GM03348 (cell line): ENCODE measurements around the gene CHMP2A.
"Not testable (repeated sequence)": the region's sequence is repeated elsewhere in the genome, so short reads cannot be mapped to it uniquely, and the experiment has no call there.

Experiments
- DNase-seq: peaks from one replicate; pipeline ENCODE4 v3.0.0; 2012; ENCODE audit warnings: low spot score

The CHMP2A gene

DNA sequence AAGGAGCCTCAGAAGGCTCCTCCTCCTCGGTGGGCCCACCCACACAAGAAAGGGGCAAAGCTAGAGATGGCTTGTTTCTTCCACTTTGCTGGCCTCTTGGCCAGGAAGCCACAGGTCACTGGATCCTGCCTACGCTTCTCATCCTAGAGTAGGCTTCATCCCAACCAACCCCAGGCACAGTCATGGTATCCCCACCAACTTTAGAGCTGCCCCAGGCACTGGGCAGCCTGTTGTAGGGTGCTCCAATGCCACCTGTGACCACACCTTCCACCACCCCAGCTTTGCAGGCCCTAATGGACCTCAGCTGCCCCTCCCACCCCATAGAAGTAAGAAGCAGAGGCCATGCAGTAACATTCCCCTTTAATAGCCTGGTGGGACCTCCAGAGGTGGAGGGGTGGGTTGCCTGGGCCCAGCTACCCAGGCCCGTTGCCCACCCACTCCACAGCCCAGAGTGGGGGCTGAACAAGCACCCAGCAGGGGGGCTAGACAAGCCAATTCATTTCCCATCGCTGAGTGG, 522 bp upstream of the CHMP2A start:
- no peak for DNase-seq

DNA sequence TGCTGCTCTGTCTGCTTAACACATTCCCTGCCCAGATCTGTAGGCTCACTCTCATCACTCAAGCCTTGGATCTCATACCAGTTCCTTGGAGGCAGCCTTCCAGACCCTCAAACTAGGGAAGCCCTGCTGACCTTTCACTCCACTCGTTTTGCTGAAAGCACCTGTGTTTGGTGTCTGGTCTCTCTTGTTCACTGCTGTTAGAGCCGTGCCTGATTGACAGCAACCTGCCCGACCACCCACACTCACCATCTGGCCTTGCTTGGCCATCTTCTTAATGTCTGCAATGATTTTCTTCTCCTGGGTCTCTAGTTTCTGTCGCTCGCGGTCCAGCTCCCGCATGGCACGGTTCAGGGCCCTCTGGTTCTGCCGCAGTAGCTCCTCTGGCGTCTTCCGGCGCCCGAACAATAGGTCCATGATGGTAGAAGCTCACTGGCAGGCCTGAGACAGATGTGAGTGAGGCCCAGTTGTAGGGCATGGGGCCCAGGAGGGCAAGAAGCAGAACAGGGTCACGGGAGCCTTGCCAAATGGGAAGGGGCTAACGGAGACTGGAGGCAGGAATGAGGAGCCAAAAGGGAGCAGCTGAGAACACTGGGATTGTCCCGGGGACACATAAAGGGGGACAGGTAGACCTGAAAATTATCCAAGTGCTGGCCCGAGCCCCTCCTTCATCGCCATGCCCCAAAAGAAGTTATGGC, 959 bp downstream of the CHMP2A start:
- DNase-seq: no peak

DNA sequence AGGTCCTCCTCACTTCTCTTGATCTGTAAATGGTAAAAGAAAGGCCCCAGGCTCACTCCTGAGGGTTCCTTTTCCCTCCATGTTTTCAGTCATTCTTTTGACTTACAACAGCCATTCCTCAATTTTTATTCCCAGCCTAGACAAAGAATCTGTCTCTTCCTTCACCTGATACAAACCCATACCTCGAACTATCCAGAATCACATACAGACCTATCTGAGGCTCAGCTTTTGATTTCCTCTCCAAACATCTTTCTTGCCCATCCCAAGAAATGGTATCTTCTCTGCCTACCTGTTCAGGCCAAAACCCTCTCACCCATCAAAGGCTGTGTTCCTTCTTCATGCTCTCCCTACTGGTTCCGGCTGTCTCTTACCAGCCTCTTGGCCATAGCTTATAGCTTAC, 2.2 kb downstream of the CHMP2A start:
- no peak for DNase-seq

DNA sequence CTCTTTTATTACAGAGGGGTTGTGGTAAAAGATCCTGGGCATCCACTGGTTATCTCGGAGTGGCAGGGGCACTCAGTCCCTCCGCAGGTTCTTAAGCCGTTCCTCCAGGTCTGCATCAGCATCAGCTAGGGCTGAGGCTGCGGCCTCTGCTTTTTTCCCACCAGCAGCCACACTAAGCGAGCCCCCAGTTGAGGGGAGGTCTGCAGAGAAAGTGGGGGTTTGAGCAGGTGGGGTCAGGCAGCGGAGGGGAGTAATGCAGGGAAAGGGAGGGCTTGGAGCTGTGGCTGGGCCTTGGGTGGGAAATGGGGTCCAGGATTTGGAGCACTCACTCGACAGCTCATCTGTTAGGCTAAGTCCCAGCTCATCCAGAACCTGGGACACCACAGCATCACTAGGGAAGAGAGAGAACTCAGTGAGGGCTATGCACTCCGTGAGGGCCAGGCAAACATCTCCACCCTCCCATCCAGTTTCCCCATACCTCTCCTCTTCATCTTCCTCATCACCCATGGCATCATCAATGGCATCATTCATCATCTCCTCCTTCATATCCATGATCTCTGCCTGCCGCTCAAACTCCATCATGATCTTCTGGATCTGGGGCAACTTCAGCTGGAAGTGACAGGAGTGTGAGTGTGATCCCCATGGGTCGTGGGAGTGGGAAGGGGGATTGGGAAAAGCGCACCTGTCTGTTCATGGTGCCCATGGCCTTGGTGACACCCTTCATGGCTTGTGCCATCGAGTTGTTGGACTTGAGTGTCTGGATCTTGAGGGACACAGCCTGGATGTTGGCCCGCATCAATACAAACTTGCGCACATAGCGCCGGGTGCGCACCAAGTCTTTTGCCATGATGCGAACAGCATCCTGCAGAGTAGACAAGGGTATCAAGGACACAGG, 3.1 kb downstream of the CHMP2A start:
- DNase-seq: no peak

DNA sequence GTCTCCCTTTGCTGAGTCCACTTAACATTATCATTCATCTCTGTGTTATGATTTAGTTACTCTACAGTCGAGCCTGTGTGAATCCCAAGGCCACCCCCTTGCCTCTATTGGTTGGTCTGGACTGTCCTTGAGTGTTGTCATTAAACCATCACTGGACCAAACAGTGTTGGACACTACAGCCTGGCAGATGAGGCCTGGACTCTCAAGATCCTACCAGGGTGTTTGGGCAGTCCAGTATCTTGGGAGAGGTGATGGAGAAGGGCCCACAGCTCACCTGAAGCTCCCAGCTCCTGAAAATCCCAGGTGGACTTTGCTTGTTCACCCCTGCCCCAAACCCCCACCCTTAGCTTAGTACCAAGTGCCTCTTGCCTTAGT, 3.8 kb downstream of the CHMP2A start:
- DNase-seq: no peak

DNA sequence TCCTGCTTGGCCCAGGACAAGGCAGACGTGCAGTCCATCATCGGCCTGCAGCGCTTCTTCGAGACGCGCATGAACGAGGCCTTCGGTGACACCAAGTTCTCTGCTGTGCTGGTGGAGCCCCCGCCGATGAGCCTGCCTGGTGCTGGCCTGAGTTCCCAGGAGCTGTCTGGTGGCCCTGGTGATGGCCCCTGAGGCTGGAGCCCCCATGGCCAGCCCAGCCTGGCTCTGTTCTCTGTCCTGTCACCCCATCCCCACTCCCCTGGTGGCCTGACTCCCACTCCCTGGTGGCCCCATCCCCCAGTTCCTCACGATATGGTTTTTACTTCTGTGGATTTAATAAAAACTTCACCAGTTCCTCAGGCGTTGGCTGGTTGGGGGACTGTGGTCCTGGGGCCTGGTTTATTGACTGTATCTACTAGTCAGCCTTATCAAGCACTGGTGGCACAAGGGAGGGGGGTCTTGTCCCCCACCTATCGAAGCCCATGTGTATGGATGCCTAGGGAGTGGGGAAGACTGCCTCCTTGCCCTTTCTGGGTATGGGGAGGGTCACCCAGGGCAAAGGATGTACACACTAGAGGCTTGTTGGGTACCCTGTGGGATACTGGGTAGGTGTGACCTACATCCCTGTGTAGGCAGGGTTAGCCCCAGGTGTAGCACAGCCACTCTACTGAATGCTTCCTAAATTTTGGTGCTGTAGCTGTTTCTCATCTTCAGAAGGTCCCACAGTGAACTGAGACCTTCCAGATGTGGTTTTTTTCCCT, 4.4 kb downstream of the CHMP2A start:
- DNase-seq: no peak

DNA sequence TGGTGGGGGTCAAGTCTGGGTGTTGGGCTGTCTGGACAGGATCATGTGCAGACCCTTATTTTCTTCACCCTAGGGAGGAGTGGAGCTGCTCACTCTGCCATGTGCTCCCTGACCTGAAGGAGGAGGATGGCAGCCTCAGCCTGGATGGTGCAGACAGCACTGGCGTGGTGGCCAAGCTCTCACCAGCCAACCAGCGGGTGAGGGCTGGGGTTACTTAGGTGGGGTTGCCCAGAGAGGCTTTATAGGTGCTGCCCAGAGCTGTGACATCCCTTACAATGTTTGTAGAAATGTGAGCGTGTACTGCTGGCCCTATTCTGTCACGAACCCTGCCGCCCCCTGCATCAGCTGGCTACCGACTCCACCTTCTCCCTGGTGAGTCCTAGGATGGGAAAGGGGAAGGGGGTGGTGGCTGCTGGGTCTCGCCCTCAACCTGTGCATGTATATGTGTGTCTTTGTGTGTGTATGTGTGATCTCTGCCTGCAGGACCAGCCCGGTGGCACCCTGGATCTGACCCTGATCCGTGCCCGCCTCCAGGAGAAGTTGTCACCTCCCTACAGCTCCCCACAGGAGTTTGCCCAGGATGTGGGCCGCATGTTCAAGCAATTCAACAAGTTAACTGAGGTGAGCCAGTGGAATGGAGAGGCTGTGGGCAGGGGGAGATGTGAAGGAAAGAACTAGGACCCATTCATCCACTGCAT, 5.1 kb downstream of the CHMP2A start:
- DNase-seq: no peak

DNA sequence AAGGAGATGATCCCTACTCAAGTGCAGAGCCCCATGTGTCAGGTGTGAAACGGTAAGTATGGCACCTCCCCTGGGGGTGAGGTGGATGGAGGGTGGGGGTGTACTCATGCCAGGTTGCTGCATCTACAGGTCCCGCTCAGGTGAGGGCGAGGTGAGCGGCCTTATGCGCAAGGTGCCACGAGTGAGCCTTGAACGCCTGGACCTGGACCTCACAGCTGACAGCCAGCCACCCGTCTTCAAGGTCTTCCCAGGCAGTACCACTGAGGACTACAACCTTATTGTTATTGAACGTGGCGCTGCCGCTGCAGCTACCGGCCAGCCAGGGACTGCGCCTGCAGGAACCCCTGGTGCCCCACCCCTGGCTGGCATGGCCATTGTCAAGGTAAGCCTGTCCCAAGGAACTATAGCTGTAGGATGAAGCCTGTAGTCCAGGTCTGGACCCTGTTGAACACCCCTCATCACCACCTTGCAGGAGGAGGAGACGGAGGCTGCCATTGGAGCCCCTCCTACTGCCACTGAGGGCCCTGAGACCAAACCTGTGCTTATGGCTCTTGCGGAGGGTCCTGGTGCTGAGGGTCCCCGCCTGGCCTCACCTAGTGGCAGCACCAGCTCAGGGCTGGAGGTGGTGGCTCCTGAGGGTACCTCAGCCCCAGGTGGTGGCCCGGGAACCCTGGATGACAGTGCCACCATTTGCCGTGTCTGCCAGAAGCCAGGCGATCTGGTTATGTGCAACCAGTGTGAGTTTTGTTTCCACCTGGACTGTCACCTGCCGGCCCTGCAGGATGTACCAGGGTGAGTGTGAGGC, 5.8 kb downstream of the CHMP2A start:
- no peak for DNase-seq

DNA sequence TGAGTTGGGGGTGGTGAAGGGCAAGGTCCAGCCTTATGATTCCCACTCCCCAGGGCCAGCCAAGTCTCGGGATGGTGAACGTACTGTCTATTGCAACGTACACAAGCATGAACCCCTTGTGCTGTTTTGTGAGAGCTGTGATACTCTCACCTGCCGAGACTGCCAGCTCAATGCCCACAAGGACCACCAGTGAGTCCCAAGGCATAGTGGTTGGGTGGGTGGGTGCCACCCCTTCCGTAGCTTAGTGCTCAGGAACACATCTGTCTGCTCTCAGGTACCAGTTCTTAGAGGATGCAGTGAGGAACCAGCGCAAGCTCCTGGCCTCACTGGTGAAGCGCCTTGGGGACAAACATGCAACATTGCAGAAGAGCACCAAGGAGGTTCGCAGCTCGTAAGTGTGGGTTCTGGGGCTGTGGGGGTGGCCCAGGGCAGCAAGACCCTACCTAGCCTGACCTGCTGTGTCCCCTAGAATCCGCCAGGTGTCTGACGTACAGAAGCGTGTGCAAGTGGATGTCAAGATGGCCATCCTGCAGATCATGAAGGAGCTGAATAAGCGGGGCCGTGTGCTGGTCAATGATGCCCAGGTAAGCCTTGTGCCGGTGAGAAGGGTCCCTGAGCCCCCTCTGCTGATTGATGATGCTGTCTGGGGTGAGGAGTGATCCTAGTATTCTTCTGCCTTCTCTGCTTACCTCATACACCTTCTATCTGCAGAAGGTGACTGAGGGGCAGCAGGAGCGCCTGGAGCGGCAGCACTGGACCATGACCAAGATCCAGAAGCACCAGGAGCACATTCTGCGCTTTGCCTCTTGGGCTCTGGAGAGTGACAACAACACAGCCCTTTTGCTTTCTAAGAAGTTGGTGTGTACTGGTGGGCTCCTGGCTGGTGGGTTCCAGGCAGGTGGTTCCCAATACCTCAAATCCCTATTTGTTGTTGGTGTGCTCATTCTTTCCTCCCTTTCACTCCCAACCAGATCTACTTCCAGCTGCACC, 7.3 kb downstream of the CHMP2A start:
- no peak for DNase-seq

DNA sequence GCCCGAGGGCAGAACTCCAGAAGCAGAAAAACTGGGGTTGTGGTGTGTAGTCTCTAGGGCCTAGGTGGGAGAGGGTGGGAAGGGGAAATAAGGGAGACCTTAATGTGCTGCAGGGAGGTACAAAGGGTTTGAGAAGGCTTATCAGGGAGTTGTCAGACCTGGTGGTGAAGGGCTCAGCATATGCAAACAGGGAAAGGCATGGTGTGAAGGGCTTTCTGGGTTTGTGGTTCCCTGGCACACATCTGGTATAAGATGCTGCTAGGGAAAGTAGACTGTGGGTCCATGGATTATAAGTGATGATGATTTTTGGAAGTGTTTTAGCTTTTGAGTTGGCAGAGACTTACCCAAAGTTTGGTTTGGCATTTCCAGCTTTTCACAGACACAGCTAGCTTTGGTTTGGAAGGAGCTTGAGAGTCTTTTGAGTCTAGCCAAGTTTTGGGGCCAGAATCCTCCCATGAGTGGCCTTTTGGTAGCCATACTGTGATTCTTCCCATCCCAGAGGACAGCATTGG, 8.8 kb downstream of the CHMP2A start:
- no peak for DNase-seq

DNA sequence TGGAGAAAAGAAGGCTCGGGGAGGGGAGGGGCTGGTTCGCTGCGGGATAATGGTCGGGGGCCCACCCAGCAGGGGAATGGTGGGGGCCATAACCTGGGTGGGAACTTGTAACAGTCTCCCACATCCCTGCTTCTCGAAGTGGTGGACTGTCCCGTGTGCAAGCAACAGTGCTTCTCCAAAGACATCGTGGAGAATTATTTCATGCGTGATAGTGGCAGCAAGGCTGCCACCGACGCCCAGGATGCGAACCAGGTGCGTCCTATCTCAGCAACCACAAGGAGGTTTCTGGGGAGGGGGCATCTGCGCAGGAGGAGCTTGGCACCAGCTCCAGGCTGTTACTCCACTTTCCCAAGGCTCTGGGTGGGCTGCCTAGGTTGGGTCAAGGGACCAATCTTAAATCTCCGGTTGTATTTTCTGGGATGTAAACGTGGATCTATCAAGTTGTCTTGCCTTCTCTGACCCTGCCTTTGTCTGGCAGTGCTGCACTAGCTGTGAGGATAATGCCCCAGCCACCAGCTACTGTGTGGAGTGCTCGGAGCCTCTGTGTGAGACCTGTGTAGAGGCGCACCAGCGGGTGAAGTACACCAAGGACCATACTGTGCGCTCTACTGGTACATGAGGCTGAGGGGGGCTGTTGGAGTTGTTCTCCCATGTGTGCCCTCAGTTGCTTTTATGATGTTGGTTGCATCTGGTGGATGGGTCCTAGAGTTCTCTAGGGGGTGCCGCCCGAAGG, 9.5 kb downstream of the CHMP2A start:
- DNase-seq: no peak

DNA sequence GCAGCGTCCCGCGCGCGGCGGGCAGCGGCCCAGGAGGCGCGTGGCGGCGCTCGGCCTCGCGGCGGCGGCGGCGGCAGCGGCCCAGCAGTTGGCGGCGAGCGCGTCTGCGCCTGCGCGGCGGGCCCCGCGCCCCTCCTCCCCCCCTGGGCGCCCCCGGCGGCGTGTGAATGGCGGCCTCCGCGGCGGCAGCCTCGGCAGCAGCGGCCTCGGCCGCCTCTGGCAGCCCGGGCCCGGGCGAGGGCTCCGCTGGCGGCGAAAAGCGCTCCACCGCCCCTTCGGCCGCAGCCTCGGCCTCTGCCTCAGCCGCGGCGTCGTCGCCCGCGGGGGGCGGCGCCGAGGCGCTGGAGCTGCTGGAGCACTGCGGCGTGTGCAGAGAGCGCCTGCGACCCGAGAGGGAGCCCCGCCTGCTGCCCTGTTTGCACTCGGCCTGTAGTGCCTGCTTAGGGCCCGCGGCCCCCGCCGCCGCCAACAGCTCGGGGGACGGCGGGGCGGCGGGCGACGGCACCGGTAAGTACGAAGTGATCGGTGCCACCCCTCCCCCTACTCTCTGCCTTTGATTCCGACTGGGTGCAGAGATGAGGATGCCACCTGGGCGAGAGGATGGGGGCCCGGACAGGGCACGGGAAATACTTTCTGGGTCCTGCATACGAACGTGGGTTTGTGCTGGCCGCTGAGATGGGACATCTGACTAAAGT, 10.2 kb downstream of the CHMP2A start:
- peak; percentile 94 for DNase-seq

DNA sequence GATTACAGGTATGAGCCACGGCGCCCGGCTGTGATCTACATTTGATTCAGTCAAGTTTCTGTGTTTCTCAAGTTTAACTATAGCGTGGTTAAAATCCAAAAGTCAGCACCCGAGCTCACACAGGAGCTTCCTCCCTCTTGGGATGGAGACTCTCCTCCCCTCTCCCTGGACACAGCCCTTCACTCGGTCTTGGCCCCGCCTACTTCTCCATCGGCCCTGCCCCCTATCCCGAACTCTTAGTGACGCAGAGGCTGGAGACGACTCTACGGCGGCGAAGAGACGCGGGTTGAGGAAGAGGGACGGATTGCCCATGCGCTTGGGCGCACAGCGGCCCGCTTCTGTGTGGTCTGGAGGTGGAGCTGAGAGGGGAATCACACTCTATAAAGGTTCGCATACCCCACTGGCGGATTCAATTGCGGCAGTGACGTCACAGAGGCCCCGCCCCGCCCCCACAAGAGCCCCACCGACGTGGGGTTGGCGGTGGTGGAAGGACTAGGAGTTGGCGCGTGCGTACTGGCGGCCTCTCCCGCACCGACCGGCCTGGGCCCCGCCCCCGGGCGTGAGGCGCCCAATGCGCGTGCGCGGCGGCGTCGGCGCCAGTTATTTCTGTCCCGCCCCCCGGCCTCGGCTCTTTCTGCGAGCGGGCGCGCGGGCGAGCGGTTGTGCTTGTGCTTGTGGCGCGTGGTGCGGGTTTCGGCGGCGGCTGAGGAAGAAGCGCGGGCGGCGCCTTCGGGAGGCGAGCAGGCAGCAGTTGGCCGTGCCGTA, 10.9 kb downstream of the CHMP2A start, which contains the start of gene TRIM28:
Gene TRIM28 (plus strand): TSS at position 239 of the 765 bp plus-strand sequence. CDS start 694 bp downstream, outside the sequence.
- DNase-seq: peak; percentile 100

DNA sequence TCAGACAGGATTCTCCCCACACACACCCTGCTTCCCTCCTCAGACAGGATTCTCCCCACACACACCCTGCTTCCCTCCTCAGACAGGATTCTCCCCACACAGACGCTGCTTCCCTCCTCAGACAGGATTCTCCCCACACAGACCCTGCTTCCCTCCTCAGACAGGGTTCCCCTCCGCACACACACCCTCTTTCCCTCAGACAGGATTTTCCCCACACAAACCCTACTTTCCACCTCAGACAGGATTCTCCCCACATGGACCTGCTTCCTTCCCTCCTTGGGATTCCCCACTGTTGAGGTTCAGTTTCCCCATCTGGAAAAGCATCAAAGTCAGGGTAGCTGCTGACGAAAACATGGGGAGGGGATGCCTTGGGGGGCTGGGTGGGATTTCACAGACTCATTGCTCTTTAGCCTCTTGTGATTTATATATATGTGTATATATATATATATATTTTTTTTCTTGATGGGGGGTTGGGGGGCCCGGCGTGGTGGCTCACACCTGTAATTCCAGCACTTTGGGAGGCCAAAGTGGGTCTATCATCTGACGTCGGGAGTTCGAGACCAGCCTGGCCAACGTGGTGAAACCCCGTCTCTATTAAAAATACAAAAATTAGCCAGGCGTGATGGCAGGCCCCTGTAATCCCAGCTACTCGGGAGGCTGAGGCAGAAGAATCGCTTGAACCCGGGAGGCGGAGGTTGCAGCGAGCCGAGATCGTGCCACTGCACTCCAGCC, 12.1 kb downstream of the CHMP2A start:
- not testable (repeated sequence) for DNase-seq

DNA sequence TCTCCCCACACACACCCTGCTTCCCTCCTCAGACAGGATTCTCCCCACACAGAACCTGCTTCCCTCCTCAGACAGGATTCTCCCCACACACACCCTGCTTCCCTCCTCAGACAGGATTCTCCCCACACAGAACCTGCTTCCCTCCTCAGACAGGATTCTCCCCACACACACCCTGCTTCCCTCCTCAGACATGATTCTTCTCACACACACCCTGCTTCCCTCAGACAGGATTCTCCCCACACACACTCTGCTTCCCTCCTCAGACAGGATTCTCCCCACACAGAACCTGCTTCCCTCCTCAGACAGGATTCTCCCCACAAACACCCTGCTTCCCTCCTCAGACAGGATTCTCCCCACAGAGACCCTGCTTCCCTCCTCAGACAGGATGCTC, 15.7 kb downstream of the CHMP2A start:
- DNase-seq: not testable (repeated sequence)
